ENCODE results near the gene EGLN1. TPM values are rescaled to one million over a fixed set of nuclear protein-coding genes. Genes with fewer than 3 reads are reported as not detected.

Gene EGLN1
- total RNA-seq, 4 donors from 2014 or later, result 36.6 to 48.5 (median 42.2) TPM

DNA sequence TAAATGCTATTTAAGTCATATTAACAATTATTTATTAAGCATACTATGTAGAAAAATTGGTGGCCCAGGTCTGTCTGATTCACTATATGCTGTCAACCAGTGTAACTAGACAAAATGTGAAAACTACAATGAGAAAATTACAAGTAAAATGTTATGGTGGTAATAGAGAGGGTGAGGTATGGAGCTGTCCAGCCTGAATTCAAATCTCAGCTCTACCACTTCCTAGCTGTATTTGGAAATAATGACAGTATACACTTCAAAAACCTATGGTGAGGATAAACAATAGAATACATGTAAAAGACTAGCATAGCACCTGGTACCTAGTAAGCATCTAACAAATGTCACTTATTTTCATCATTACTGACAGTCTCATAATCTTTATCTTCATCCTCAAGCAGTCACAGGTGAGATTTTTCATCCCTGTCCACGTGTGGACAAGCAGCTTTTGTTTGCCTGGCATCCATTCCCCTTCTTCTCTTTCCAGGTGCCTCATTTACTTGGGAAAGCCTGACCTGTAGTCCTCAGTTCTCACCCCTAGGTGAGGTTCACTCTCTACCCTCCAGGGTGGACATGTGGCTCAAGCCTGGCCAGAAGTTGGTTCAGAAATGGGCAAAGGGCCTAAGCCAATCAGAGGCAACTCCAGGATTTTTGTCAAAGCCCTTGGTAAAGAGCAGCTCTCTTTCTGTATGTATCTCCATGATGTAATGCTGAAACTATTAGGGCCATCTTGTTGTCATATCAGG is 29.5 kb downstream of the EGLN1 start:
- TF ChIP-seq POLR2A (IDR thresholded peaks at IDR 0.05) (no peak), CTCF (IDR thresholded peaks at IDR 0.05) (no peak)
- no peak overlapping the region for H3K27ac ChIP-seq
- no peak for DNase-seq
- H3K4me1 ChIP-seq, result peaks cover 7 to 18% of the 10 kb centered on the region in 2 donors
- no peaks in the 10 kb centered on the region for H3K36me3 ChIP-seq
- H3K4me3 ChIP-seq (replicated peaks in 1 of 3), result no peak overlapping the region
- WGBS, 2 donors, result 59 to 78% methylated on average over 1 of the region's 1 CpG
- H3K9me3 ChIP-seq, result no peaks in the 10 kb centered on the region
- no peaks in the 10 kb centered on the region for H3K27me3 ChIP-seq
- intact Hi-C loops (cut with DNase I), result no loop called here

DNA sequence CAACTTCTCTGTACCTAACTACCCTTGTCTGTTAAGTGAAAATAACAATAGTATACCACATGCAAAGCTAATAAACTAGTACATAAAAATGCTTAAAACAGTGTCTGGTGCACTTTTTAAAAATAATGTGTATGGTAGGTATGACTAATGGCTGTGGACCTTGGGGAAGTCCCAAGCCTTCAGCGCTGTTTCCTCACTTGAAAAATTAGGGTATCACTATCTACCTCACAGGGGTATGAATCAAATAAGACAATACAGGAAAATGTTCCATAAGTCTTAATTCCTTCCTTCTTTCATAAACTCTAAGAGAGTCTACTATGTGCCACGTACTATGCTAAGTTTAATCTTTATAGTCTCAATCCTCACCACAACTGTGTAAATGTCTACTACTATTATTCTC is 32.0 kb downstream of the EGLN1 start:
- no peaks in the 10 kb centered on the region for H3K27me3 ChIP-seq
- TF ChIP-seq POLR2A (IDR thresholded peaks at IDR 0.05) (no peak), CTCF (IDR thresholded peaks at IDR 0.05) (no peak)
- no peak overlapping the region for H3K4me3 ChIP-seq (replicated peaks in 1 of 3)
- no peak for DNase-seq
- WGBS, 2 donors, result 43 to 89% methylated on average over 2 of the region's 2 CpGs
- peaks cover 5 to 11% of the 10 kb centered on the region in 2 donors for H3K4me1 ChIP-seq
- intact Hi-C loops (cut with DNase I), result no loop called here
- no peak overlapping the region for H3K27ac ChIP-seq
- no peaks in the 10 kb centered on the region for H3K36me3 ChIP-seq
- no peaks in the 10 kb centered on the region for H3K9me3 ChIP-seq

GRCh38 chr1:231387770-231388669 is 34.1 kb downstream of the EGLN1 start:
- Histone ChIP-seq H3K4me1 (peaks cover 6% of the 10 kb centered on the region in 2 donors), H3K27ac (no peak overlapping the region)
- WGBS, 2 donors, result 77 to 95% methylated on average over 5 of the region's 5 CpGs

GRCh38 chr1:231386466-231386865 is 35.6 kb downstream of the EGLN1 start:
- Histone ChIP-seq H3K36me3 (no peaks in the 10 kb centered on the region), H3K27ac (no peak overlapping the region), H3K4me1 (peaks cover 6 to 9% of the 10 kb centered on the region in 2 donors), H3K27me3 (no peaks in the 10 kb centered on the region), H3K4me3 (replicated peaks in 1 of 3) (no peak overlapping the region), H3K9me3 (no peaks in the 10 kb centered on the region)
- no peak for DNase-seq
- intact Hi-C loops (cut with DNase I), result no loop called here
- TF ChIP-seq CTCF (IDR thresholded peaks at IDR 0.05) (no peak), POLR2A (IDR thresholded peaks at IDR 0.05) (no peak)

More at GRCh38 chr1:231387770-231388669, 34.1 kb downstream of the EGLN1 start:
- intact Hi-C loops (cut with DNase I), result no loop called here
- no peaks in the 10 kb centered on the region for H3K27me3 ChIP-seq
- H3K9me3 ChIP-seq, result no peaks in the 10 kb centered on the region
- DNase-seq, result no peak
- no peak overlapping the region for H3K4me3 ChIP-seq (replicated peaks in 1 of 3)
- TF ChIP-seq POLR2A (IDR thresholded peaks at IDR 0.05) (no peak), CTCF (IDR thresholded peaks at IDR 0.05) (no peak)
- H3K36me3 ChIP-seq, result no peaks in the 10 kb centered on the region

GRCh38 chr1:231385416-231385748 is 36.7 kb downstream of the EGLN1 start:
- H3K9me3 ChIP-seq, result no peaks in the 10 kb centered on the region
- intact Hi-C loops (cut with DNase I), result no loop called here
- no peak for DNase-seq
- no peaks in the 10 kb centered on the region for H3K27me3 ChIP-seq
- H3K4me3 ChIP-seq (replicated peaks in 1 of 3), result no peak overlapping the region
- peaks cover 6 to 14% of the 10 kb centered on the region in 2 donors for H3K4me1 ChIP-seq
- 88 to 90% methylated on average over 2 of the region's 2 CpGs for WGBS, 2 donors
- no peak overlapping the region for H3K27ac ChIP-seq
- no peaks in the 10 kb centered on the region for H3K36me3 ChIP-seq
- no peak for TF ChIP-seq CTCF (IDR thresholded peaks at IDR 0.05)
- no peak for TF ChIP-seq POLR2A (IDR thresholded peaks at IDR 0.05)

All from thyroid gland (tissue), 4 donors.